DND-41 (cell line): ENCODE results near the gene MTG1.

Source experiments
- ATAC-seq: fragments of 200-7000 bp; cut with Tn5 transposase; 3 replicates; pipeline ENCODE4 v1.9.1; 2021; ENCODE audit warnings: low read depth; ENCODE audit not compliant: insufficient read depth
- DNase-seq: peaks from one replicate; pipeline ENCODE4 v3.0.0-alpha.2; 2020
- H2AFZ ChIP-seq: 2 replicates; pipeline ENCODE4 v1.6.0; 2012; ENCODE audit warnings: low read depth, low read length
- H3K27ac ChIP-seq: 2 replicates; pipeline ENCODE4 v1.5.1; 2012; ENCODE audit warnings: low read length, inconsistent platforms
- H3K27me3 ChIP-seq: fragments of 200-600 bp; sonication (generic); 2 replicates; pipeline ENCODE4 v1.6.0; 2012; ENCODE audit warnings: low read length, mild to moderate bottlenecking, inconsistent platforms; ENCODE audit not compliant: insufficient read depth, poor library complexity
- H3K36me3 ChIP-seq: 2 replicates; pipeline ENCODE4 v1.5.1; 2012; ENCODE audit warnings: low read length, inconsistent platforms; ENCODE audit not compliant: insufficient read depth
- H3K4me1 ChIP-seq: 2 replicates; pipeline ENCODE4 v1.5.1; 2012; ENCODE audit warnings: mild to moderate bottlenecking, low read length; ENCODE audit not compliant: insufficient read depth
- H3K4me2 ChIP-seq: 2 replicates; pipeline ENCODE4 v1.6.0; 2012; ENCODE audit warnings: mild to moderate bottlenecking, moderate library complexity, low read length, inconsistent platforms; ENCODE audit not compliant: insufficient read depth
- H3K4me3 ChIP-seq, 2 experiments: fragments of 200-600 bp in 1 of 2; shearing (Covaris generic) in 1 of 2; 2 replicates each; pipeline ENCODE4 v1.5.1; 2012 to 2016; ENCODE audit warnings: inconsistent platforms in 2 of 2, low read length in 2 of 2, mild to moderate bottlenecking in 2 of 2, low read depth in 1 of 2, moderate library complexity in 1 of 2
- H3K79me2 ChIP-seq: 2 replicates; pipeline ENCODE4 v1.6.0; 2012; ENCODE audit warnings: low read length, inconsistent platforms; ENCODE audit not compliant: insufficient read depth
- H3K9ac ChIP-seq: 2 replicates; pipeline ENCODE4 v1.6.0; 2012; ENCODE audit warnings: low read depth, mild to moderate bottlenecking, inconsistent platforms, low read length, moderate library complexity
- H3K9me3 ChIP-seq: 2 replicates; pipeline ENCODE4 v1.5.1; 2012; ENCODE audit warnings: low read length, moderate library complexity, mild to moderate bottlenecking, inconsistent platforms; ENCODE audit not compliant: insufficient read depth, severe bottlenecking
- H4K20me1 ChIP-seq: 2 replicates; pipeline ENCODE4 v1.6.0; 2012; ENCODE audit warnings: low read length; ENCODE audit not compliant: insufficient read depth
- CTCF ChIP-seq: IDR thresholded peaks from 2 replicates; pipeline ENCODE4 v1.5.1; 2012; ENCODE audit warnings: borderline replicate concordance, low read length, moderate library complexity, mild to moderate bottlenecking; ENCODE audit not compliant: poor library complexity, severe bottlenecking; ENCODE audit errors: extremely low read depth
- EZH2 ChIP-seq: IDR thresholded peaks from 3 replicates; pipeline ENCODE4 v1.6.1; 2012; ENCODE audit warnings: borderline replicate concordance, low read depth, mild to moderate bottlenecking, moderate library complexity, low read length, inconsistent platforms; ENCODE audit not compliant: severe bottlenecking

The MTG1 gene

DNA sequence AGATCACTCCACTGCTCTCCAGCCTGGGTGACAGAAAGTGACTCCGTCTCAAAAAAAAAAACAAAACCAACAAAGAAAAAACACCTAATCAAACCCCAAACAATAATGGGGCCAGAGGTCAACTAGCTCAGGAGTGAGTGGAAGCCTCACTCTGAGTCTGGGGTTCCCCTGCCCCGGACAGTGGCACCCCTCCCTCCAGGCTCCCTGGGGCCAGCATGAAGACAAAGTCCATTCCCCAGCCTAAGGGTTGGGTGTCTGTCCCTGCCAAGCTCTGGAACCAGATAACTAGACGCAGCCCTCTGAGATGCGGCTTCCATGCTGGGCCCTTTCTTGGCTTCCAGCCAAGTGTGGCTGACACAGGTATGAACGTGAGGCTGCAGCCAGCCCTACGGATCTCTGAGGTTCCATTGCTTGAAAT is 34.4 kb upstream of the MTG1 start:
- Histone ChIP-seq H3K9me3 (no peaks in the 10 kb centered on the region), H3K79me2 (no peaks in the 10 kb centered on the region), H3K9ac (no peak overlapping the region), H3K27ac (no peak overlapping the region), H3K4me3 (no peak overlapping the region), H4K20me1 (0 out of 2 replicates have a peak, but pooled peaks cover 5% of the 10 kb centered on the region), H3K27me3 (no peaks in the 10 kb centered on the region), H2AFZ (no peak overlapping the region), H3K4me2 (no peak overlapping the region), H3K36me3 (peaks cover 22% of the 10 kb centered on the region), H3K4me1 (peaks cover 11% of the 10 kb centered on the region)
- no peak for TF ChIP-seq CTCF
- no peak for TF ChIP-seq EZH2
- DNase-seq (no peak), ATAC-seq (no peak)

- H3K79me2 ChIP-seq = no peaks in the 10 kb centered on the region
- no peak for ATAC-seq
Measured at GRCh38 chr10:133359972-133360610, 33.9 kb upstream of the MTG1 start.

DNA sequence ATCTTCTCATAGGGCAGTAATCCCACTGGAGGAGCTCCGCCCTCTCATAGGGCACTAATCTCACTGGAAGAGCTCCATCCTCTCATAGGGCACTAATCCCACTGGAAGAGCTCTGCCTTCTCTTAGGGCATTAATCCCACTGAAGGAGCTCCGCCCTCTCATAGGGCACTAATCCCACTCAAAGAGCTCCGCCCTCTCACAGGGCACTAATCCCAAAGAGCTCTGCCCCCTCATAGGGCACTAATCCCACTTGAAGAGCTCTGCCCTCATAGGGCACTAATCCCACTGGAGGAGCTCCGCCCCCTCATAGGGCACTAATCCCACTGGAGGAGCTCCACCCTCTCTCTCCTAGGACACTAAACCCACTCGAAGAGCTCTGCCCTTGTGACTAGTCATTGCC is 32.7 kb upstream of the MTG1 start:
- ATAC-seq = no peak
- Histone ChIP-seq H3K4me2 (no peak overlapping the region), H3K9ac (no peak overlapping the region), H2AFZ (no peak overlapping the region), H3K4me3 (no peak overlapping the region), H4K20me1 (0 out of 2 replicates have a peak, but pooled peaks cover 3% of the 10 kb centered on the region), H3K36me3 (peaks cover 39% of the 10 kb centered on the region), H3K4me1 (peaks cover 11% of the 10 kb centered on the region), H3K79me2 (no peaks in the 10 kb centered on the region), H3K9me3 (no peaks in the 10 kb centered on the region), H3K27me3 (no peaks in the 10 kb centered on the region), H3K27ac (no peak overlapping the region)
- no peak for DNase-seq
- no peak for TF ChIP-seq EZH2
- no peak for TF ChIP-seq CTCF

More at GRCh38 chr10:133359972-133360610, 33.9 kb upstream of the MTG1 start:
- TF ChIP-seq CTCF (no peak), EZH2 (no peak)
- Histone ChIP-seq H4K20me1 (0 out of 2 replicates have a peak, but pooled peaks cover 5% of the 10 kb centered on the region), H3K27ac (no peak overlapping the region), H3K27me3 (no peaks in the 10 kb centered on the region), H3K4me3 (no peak overlapping the region), H3K36me3 (peaks cover 28% of the 10 kb centered on the region), H3K9me3 (no peaks in the 10 kb centered on the region), H2AFZ (no peak overlapping the region), H3K9ac (no peak overlapping the region), H3K4me2 (no peak overlapping the region), H3K4me1 (peaks cover 11% of the 10 kb centered on the region)
- no peak for DNase-seq
